Neural cell (in vitro differentiated cells): ENCODE measurements around the gene XIRP1.

Experiments used
- EP300 ChIP-seq: fragments of 450-650 bp; conservative IDR thresholded peaks from 2 replicates; pipeline ENCODE4 v1.6.1; 2014; ENCODE audit warnings: antibody characterized with exemption, mild to moderate bottlenecking, moderate library complexity; ENCODE audit not compliant: poor library complexity, severe bottlenecking
- EZH2 ChIP-seq: fragments of 200-600, 300-800 bp; shearing (Covaris generic), sonication (generic); IDR thresholded peaks from 2 replicates; pipeline ENCODE4 v1.6.1; 2014; ENCODE audit warnings: antibody characterized with exemption, low read length, borderline replicate concordance, mild to moderate bottlenecking; ENCODE audit not compliant: insufficient read depth, poor library complexity, severe bottlenecking
- POLR2AphosphoS5 ChIP-seq: IDR thresholded peaks from 2 replicates; pipeline ENCODE4 v1.6.1; 2012
- RAD21 ChIP-seq: fragments of 450-650 bp; conservative IDR thresholded peaks from 2 replicates; pipeline ENCODE4 v1.6.1; 2014; ENCODE audit warnings: antibody characterized with exemption, mild to moderate bottlenecking, moderate library complexity
- SMC3 ChIP-seq: fragments of 450-650 bp; conservative IDR thresholded peaks from 2 replicates; pipeline ENCODE4 v1.6.1; 2014; ENCODE audit warnings: antibody characterized with exemption, mild to moderate bottlenecking, moderate library complexity; ENCODE audit not compliant: poor library complexity
- TAF1 ChIP-seq: IDR thresholded peaks from 2 replicates; pipeline ENCODE4 v1.6.1; 2012; ENCODE audit warnings: low read depth
- TF ChIP-seq, protein P1 (sequence below): fragments of 450-650 bp; IDR thresholded peaks from 2 replicates; pipeline ENCODE4 v1.5.1; 2014; ENCODE audit warnings: antibody characterized with exemption, mild to moderate bottlenecking, moderate library complexity; ENCODE audit not compliant: poor library complexity, severe bottlenecking
- TF ChIP-seq, protein P2 (sequence below): IDR thresholded peaks from 2 replicates; pipeline ENCODE4 v1.6.1; 2012; ENCODE audit warnings: borderline replicate concordance

- TF ChIP-seq POLR2AphosphoS5, result no peak
- TF ChIP-seq, protein P1, sequence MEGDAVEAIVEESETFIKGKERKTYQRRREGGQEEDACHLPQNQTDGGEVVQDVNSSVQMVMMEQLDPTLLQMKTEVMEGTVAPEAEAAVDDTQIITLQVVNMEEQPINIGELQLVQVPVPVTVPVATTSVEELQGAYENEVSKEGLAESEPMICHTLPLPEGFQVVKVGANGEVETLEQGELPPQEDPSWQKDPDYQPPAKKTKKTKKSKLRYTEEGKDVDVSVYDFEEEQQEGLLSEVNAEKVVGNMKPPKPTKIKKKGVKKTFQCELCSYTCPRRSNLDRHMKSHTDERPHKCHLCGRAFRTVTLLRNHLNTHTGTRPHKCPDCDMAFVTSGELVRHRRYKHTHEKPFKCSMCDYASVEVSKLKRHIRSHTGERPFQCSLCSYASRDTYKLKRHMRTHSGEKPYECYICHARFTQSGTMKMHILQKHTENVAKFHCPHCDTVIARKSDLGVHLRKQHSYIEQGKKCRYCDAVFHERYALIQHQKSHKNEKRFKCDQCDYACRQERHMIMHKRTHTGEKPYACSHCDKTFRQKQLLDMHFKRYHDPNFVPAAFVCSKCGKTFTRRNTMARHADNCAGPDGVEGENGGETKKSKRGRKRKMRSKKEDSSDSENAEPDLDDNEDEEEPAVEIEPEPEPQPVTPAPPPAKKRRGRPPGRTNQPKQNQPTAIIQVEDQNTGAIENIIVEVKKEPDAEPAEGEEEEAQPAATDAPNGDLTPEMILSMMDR, result no peak
- no peak for TF ChIP-seq TAF1
- TF ChIP-seq, protein P2, sequence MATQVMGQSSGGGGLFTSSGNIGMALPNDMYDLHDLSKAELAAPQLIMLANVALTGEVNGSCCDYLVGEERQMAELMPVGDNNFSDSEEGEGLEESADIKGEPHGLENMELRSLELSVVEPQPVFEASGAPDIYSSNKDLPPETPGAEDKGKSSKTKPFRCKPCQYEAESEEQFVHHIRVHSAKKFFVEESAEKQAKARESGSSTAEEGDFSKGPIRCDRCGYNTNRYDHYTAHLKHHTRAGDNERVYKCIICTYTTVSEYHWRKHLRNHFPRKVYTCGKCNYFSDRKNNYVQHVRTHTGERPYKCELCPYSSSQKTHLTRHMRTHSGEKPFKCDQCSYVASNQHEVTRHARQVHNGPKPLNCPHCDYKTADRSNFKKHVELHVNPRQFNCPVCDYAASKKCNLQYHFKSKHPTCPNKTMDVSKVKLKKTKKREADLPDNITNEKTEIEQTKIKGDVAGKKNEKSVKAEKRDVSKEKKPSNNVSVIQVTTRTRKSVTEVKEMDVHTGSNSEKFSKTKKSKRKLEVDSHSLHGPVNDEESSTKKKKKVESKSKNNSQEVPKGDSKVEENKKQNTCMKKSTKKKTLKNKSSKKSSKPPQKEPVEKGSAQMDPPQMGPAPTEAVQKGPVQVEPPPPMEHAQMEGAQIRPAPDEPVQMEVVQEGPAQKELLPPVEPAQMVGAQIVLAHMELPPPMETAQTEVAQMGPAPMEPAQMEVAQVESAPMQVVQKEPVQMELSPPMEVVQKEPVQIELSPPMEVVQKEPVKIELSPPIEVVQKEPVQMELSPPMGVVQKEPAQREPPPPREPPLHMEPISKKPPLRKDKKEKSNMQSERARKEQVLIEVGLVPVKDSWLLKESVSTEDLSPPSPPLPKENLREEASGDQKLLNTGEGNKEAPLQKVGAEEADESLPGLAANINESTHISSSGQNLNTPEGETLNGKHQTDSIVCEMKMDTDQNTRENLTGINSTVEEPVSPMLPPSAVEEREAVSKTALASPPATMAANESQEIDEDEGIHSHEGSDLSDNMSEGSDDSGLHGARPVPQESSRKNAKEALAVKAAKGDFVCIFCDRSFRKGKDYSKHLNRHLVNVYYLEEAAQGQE, result no peak
- TF ChIP-seq RAD21, result no peak
- no peak for TF ChIP-seq EZH2
- TF ChIP-seq SMC3, result no peak
- no peak for TF ChIP-seq EP300
Observed at GRCh38 chr3:39177708-39178332, 14.6 kb downstream of the XIRP1 start.
